ENCODE results near the gene ZBTB26.

- no peak for TF ChIP-seq CTCF (IDR thresholded peaks at IDR 0.05)
- no peak for TF ChIP-seq ZFX (IDR thresholded peaks at IDR 0.05; ENCODE audit: borderline replicate concordance)
These were observed 8.6 kb downstream of the ZBTB26 start for GRCh38 chr9:122922713-122923112.
